B cell (primary cell): ENCODE measurements around the gene CCDC178.

Experiments used
- EZH2 ChIP-seq: IDR thresholded peaks from 2 replicates; pipeline ENCODE4 v1.6.1; 2012; ENCODE audit warnings: borderline replicate concordance, low read depth, mild to moderate bottlenecking, moderate library complexity, low read length; ENCODE audit not compliant: insufficient read depth, poor library complexity, severe bottlenecking
- TF ChIP-seq, protein P1 (sequence below): fragments of 200-600 bp; IDR thresholded peaks from one replicate; pipeline ENCODE4 v1.8.0; 2022; ENCODE audit warnings: antibody characterized with exemption, mild to moderate bottlenecking

DNA sequence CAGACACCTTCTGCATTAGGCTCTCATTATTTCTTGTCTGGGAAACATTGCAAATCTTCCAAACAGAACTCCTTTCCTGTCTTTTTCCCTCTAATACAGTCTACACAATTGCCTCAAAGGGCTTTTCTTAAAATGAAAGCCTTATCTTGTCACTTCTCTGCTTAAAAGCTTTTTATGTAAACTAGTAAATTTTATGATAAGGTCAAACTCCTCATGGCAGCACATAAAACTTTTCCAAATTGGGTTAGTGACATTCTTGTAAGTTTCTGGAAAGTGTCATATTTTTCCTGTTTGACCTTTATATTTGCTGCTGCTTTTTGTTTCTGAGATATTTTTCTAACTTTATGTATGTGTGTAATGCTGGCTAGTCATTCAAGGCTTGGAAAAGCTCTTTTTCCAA is 406.3 kb downstream of the CCDC178 start:
- no peak for TF ChIP-seq EZH2
- TF ChIP-seq, protein P1, sequence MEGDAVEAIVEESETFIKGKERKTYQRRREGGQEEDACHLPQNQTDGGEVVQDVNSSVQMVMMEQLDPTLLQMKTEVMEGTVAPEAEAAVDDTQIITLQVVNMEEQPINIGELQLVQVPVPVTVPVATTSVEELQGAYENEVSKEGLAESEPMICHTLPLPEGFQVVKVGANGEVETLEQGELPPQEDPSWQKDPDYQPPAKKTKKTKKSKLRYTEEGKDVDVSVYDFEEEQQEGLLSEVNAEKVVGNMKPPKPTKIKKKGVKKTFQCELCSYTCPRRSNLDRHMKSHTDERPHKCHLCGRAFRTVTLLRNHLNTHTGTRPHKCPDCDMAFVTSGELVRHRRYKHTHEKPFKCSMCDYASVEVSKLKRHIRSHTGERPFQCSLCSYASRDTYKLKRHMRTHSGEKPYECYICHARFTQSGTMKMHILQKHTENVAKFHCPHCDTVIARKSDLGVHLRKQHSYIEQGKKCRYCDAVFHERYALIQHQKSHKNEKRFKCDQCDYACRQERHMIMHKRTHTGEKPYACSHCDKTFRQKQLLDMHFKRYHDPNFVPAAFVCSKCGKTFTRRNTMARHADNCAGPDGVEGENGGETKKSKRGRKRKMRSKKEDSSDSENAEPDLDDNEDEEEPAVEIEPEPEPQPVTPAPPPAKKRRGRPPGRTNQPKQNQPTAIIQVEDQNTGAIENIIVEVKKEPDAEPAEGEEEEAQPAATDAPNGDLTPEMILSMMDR = no peak
